ENCODE results near the gene SLC9A9.

DNA sequence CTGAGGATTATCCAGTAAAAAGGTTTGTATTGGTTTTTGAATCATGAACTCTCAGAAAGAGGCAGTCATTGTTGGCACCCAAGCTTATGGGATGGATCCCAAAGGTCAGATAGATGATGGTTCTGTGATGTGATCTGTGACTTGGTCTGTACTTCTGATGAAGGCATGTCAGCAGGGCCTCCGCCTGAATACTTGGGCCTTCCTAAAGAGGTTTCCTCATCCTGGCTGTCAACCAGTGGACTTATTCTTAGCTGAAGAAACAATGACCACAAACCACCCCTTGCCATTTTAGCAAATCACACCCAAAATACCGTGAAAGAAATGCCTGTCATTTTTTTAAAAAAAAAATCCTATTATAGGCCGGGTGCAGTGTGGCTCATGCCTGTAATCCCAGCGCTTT is 48.2 kb upstream of the SLC9A9 start:
- TF ChIP-seq TAF1 (IDR thresholded peaks at IDR 0.05; ENCODE audit: low read depth, low read length) (no peak), RXRA (IDR thresholded peaks at IDR 0.05; ENCODE audit: insufficient read depth, low read depth, low read length) (no peak), POLR2A (IDR thresholded peaks at IDR 0.05; ENCODE audit: control extremely low read depth in 1 of 2, low read depth in 2 of 2, low read length in 2 of 2) (no peak), CTBP2 (IDR thresholded peaks at IDR 0.05; ENCODE audit: borderline replicate concordance, insufficient read depth, insufficient read length, low read length) (no peak), MAFK (IDR thresholded peaks at IDR 0.05; ENCODE audit: low read depth, low read length) (no peak), ATF2 (IDR thresholded peaks at IDR 0.05; ENCODE audit: low read length) (no peak)
- TF ChIP-seq, protein P1, sequence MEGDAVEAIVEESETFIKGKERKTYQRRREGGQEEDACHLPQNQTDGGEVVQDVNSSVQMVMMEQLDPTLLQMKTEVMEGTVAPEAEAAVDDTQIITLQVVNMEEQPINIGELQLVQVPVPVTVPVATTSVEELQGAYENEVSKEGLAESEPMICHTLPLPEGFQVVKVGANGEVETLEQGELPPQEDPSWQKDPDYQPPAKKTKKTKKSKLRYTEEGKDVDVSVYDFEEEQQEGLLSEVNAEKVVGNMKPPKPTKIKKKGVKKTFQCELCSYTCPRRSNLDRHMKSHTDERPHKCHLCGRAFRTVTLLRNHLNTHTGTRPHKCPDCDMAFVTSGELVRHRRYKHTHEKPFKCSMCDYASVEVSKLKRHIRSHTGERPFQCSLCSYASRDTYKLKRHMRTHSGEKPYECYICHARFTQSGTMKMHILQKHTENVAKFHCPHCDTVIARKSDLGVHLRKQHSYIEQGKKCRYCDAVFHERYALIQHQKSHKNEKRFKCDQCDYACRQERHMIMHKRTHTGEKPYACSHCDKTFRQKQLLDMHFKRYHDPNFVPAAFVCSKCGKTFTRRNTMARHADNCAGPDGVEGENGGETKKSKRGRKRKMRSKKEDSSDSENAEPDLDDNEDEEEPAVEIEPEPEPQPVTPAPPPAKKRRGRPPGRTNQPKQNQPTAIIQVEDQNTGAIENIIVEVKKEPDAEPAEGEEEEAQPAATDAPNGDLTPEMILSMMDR (IDR thresholded peaks at IDR 0.05; ENCODE audit: control extremely low read depth in 1 of 3, insufficient read depth in 1 of 3, low read depth in 1 of 3, low read length in 3 of 3), result no peak
- TF ChIP-seq, protein P2, sequence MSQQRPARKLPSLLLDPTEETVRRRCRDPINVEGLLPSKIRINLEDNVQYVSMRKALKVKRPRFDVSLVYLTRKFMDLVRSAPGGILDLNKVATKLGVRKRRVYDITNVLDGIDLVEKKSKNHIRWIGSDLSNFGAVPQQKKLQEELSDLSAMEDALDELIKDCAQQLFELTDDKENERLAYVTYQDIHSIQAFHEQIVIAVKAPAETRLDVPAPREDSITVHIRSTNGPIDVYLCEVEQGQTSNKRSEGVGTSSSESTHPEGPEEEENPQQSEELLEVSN (IDR thresholded peaks at IDR 0.05), result no peak
- TF ChIP-seq, protein P3, sequence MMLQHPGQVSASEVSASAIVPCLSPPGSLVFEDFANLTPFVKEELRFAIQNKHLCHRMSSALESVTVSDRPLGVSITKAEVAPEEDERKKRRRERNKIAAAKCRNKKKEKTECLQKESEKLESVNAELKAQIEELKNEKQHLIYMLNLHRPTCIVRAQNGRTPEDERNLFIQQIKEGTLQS (IDR thresholded peaks at IDR 0.05; ENCODE audit: insufficient read depth, low read depth, low read length), result no peak
